IPS-20b (cell line): ENCODE results near the gene OGFOD2.

Experiments
- H3K27ac ChIP-seq: one replicate; pipeline ENCODE4 v1.5.1; 2013; ENCODE audit warnings: low read length
- H3K27me3 ChIP-seq: 2 replicates; pipeline ENCODE4 v1.6.1; 2013; ENCODE audit warnings: mild to moderate bottlenecking, low read length, inconsistent platforms; ENCODE audit not compliant: insufficient read depth
- H3K36me3 ChIP-seq: 2 replicates; pipeline ENCODE4 v1.6.1; 2013; ENCODE audit warnings: low read depth, mild to moderate bottlenecking, inconsistent platforms, low read length, moderate library complexity; ENCODE audit not compliant: insufficient read depth
- H3K4me1 ChIP-seq: 2 replicates; pipeline ENCODE4 v1.6.1; 2013; ENCODE audit warnings: mild to moderate bottlenecking, control low read depth, inconsistent platforms, low read length, moderate library complexity; ENCODE audit not compliant: insufficient read depth
- H3K4me3 ChIP-seq: 2 replicates; pipeline ENCODE4 v1.5.1; 2013; ENCODE audit warnings: mild to moderate bottlenecking, low read length, inconsistent platforms
- H3K9ac ChIP-seq: 2 replicates; pipeline ENCODE4 v1.6.1; 2013; ENCODE audit warnings: low read depth, mild to moderate bottlenecking, inconsistent platforms, low read length, moderate library complexity
- H3K9me3 ChIP-seq: 2 replicates; pipeline ENCODE4 v1.6.1; 2013; ENCODE audit warnings: mild to moderate bottlenecking, low read depth, low read length, inconsistent platforms; ENCODE audit not compliant: insufficient read depth

OGFOD2 gene

DNA sequence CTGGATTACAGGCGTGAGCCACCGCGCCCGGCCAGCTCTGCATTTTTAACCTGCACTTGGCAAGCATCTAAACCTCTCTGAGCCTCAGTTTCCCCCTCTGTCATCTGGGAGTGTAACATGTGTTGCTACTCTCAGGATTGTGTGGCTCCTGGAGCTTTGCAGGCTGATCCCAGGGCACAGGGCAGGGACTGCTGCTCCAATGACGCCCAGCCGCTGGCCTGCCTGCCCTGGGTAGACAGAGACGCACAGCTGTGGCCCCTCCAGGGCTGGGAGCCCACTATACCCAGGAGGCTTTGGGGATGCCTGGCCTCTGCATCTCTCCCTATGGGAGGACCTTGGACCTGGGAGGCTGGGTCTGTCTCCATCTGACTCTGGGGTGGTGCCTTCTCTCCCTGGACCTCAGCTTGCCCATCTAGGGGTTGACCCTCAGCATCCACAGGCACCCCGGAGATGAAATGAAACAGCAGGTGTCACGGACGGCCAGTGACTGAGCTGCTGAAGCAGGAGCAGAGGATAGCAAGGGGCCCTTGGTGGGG lies 19.2 kb downstream of the OGFOD2 start:
- Histone ChIP-seq H3K4me3 (no peak overlapping the region), H3K27ac (no peak overlapping the region), H3K27me3 (no peaks in the 10 kb centered on the region), H3K9ac (no peak overlapping the region), H3K4me1 (no peaks in the 10 kb centered on the region), H3K36me3 (no peaks in the 10 kb centered on the region), H3K9me3 (no peaks in the 10 kb centered on the region)

DNA sequence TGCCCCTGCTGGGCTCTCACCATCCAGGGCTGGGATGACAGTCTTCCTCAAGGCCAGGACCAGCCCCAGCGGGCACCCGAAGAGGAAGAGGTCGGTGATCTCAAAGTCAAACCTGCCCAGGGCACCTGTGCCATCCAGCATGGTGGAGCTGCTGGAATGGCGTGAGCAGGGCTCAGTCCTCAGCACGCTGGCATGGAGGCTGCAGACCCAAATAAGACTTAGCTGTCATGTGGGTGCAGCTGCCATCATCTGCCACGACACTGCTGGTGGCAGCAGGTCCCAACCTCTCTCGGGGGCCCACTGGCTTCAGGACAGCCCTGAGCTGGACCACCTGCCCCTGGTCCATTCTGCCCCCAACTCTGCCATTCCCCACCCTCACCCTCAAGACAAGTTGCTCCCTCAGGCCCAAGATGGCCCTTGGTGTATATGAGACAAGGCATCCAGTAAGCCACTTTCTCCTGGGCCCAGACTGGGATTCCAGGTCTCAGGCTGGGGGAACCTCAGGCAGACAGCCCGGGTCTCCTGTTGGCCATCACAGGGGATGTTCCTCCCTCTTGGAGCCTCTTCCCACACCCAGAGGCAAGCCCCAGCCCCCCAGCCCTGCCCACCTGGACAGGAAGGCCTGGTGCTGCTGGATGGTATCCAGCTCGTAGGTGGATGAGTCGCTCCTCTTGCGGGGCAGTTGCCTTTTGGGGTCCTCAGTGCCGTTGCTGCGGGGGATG lies 19.9 kb downstream of the OGFOD2 start:
- no peaks in the 10 kb centered on the region for H3K4me1 ChIP-seq
- H3K36me3 ChIP-seq, result no peaks in the 10 kb centered on the region
- no peaks in the 10 kb centered on the region for H3K27me3 ChIP-seq
- H3K9me3 ChIP-seq, result no peaks in the 10 kb centered on the region
- H3K9ac ChIP-seq, result no peak overlapping the region
- no peak overlapping the region for H3K4me3 ChIP-seq
- no peak overlapping the region for H3K27ac ChIP-seq

DNA sequence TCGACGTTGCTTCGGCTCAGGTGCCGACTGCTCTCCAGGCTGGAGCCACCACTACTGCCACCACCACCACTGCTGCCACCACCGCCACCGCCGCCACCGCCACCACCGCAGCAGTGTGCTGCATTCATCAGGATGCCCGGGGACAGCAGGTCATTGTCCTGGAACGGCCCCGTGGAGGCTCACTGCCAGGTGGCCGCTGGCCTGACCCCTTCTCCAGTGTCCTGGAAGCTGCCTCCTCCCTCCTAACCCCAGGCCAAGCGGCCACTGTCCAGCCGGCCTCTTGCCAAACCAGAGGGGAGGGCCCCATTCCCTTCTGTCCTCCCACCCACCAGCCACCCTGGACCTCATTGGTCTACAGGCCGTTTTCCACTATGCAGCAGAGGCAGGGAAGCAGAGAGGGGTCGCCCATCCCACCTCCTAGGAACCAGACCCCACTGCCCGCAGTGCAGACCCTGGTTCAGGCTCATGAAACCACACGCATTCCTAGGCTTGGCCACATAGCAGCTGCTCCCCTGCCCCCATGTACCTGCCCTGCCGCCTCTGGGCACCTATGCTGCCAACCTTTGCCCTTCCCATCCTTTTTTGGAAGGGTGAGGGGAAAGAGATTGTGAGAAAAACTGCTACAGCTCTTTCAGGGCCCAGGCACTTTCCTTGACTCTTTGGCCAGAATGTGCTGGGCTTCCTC lies 20.6 kb downstream of the OGFOD2 start:
- Histone ChIP-seq H3K4me1 (no peaks in the 10 kb centered on the region), H3K36me3 (no peaks in the 10 kb centered on the region), H3K9me3 (no peaks in the 10 kb centered on the region), H3K27me3 (no peaks in the 10 kb centered on the region), H3K27ac (no peak overlapping the region), H3K4me3 (no peak overlapping the region), H3K9ac (no peak overlapping the region)

DNA sequence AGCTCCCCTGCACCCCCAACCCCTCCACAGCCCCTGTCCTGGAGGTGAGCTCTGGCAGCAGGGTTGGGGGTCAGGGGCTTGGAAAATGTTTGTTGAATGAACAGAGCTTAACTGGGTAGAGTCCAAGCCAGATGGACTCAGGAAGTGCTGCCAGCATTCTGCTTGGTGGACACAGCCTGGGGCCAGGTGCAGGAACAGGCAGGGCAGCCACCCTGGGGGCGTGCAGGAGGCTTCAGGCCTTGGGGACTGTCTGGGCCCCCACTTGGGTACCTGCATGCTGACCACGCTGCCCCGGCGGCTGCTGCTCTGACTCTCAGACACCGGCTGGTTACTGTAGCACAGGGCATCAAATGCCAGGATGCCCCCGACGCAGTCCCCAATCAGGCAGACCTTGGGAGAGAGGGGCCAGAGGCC lies 21.2 kb downstream of the OGFOD2 start:
- no peak overlapping the region for H3K4me3 ChIP-seq
- H3K9me3 ChIP-seq, result no peaks in the 10 kb centered on the region
- H3K9ac ChIP-seq, result no peak overlapping the region
- no peaks in the 10 kb centered on the region for H3K27me3 ChIP-seq
- no peaks in the 10 kb centered on the region for H3K36me3 ChIP-seq
- no peaks in the 10 kb centered on the region for H3K4me1 ChIP-seq
- no peak overlapping the region for H3K27ac ChIP-seq

DNA sequence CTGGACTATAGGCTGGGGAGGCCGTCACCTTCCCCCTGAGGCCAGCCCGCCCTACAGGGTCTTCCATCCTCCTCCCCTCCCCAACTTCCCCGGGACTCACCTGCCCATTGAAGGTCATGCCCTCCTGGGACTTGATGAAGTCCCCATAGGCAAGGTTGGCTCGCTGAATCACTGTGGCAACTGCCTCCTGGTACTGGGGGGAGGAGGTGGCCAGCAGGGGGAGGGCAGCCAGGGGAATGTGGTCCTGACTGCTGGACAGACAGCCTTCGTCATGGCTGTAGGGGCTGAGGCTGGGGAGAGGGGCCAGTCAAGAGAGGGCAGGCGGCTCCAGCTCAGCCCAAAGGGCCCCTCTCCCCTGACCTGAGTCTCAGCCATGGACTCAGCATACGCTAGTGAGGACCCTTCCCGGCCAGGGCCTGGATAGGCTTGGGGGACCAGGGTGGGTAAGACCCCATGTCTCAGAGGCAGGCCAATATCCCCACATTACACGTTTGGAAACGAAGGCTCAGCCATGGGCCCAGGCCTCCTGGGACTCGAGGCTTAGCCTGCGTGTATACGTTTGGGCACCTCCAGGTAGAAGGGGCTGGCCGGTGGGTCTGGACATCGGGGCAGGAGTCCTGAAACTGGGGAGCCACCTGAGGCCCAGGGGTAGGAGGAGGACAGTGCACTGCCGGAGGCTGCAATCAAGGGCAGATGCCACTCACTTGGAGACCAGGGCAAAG lies 21.7 kb downstream of the OGFOD2 start:
- H3K36me3 ChIP-seq, result no peaks in the 10 kb centered on the region
- no peak overlapping the region; the same call in 1 of the 2 replicates for H3K9ac ChIP-seq
- H3K9me3 ChIP-seq, result no peaks in the 10 kb centered on the region
- no peaks in the 10 kb centered on the region for H3K27me3 ChIP-seq
- no peak overlapping the region for H3K4me3 ChIP-seq
- no peaks in the 10 kb centered on the region for H3K4me1 ChIP-seq
- no peak overlapping the region for H3K27ac ChIP-seq

DNA sequence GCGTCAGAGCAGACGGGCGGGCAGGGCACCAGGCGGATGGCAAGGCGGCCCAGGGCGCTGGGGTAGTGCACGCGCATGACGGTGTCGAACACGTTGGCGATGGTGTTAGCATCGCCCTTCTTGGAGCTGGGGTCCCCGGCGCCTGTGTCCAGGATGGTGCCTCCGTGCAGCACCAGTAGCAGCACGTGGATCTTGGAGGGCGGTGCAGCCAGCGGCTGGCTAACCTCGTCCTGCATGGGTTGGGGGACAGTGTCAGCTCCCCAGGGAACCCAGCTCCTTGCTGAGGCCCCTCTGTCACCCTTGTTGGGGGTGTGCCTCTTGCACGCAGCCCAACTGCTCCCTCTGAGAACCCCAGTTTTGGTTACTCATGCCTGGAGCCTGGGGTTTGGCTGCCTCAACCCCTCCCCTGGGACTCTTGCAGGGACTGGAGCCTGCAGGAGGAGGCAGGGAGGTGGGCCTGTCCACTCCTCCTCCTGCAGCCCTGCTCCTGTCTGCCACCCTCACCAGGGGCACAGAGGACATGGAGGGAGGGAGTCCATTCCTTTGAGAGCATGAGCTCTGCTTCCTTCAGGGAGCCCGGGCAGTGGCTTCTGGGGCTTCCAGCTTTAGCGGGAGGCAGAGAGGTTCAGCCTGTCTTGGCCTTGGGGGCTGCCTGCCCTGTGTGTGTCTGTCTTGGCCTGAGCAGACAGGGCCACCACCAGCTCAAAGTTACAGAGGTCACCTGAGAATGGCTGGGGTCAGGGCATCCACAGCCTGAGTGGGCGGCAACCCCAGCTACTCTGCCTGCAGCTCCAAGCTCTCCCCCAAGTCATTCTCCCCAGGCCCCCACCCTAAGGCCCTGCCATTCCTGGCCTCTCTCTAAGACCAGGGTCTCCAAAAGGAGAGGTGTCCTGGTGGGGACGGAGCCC lies 22.6 kb downstream of the OGFOD2 start:
- no peaks in the 10 kb centered on the region for H3K27me3 ChIP-seq
- H3K4me3 ChIP-seq, result no peak overlapping the region
- H3K36me3 ChIP-seq, result no peaks in the 10 kb centered on the region
- no peaks in the 10 kb centered on the region for H3K9me3 ChIP-seq
- no peaks in the 10 kb centered on the region for H3K4me1 ChIP-seq
- no peak overlapping the region for H3K9ac ChIP-seq
- H3K27ac ChIP-seq, result no peak overlapping the region

DNA sequence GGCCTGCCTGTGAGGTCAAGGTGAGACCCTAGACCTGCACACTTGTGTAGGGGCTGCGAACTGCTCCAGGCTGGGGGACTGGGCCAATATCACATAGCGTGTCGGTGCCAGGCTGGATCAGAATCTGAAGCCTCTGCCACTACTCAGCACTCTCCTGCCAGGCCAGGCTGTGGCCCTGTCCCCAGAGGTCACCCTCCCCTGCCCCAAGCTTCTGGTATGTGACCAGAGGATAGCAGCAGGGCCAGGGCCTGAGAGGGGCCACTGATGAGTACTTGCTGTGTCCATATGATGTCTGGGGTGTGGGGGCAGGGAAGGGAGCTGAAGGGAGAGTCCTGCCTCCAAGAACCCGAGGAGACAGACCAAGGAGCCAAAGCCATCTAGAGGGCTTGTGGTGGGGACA lies 23.3 kb downstream of the OGFOD2 start:
- Histone ChIP-seq H3K9ac (no peak overlapping the region), H3K36me3 (no peaks in the 10 kb centered on the region), H3K4me1 (no peaks in the 10 kb centered on the region), H3K9me3 (no peaks in the 10 kb centered on the region), H3K4me3 (no peak overlapping the region), H3K27ac (no peak overlapping the region), H3K27me3 (no peaks in the 10 kb centered on the region)

DNA sequence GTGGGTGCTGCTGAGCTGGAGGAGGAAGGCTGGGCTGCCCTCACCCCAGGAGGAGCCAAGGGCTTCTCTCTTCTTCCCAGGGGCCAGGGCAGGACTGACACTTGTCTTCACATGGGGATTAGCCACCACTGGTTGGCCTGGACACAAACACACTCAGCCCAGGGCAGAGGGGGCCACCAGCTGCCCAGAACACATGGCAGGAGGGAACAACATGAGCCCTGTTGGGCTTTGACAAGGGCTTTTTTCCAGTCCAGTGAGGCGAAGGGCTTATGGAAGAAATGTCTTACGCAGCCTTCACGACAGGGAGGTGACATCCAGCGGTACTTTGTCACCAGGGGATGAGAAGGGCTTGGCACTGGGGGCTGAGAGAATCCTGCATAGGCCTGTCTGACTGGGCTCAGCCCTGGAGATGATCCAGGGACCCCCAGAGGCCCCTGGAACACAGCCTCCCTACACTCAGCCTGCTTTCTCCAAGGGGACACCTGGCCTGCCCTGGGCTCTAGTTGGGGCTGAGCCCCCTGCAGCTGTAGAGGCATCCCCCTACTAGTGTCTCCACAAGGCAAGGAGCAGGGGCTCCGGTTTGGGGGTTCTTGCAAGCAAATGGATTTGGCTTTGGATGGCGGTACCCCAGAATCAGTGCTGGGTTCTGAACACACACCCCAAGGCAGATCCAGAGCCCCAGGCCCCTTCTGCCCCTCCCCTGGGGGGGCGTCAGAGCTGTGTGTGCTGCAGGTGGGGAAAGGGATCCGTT lies 24.3 kb downstream of the OGFOD2 start:
- H3K27ac ChIP-seq, result no peak overlapping the region
- no peaks in the 10 kb centered on the region for H3K4me1 ChIP-seq
- H3K36me3 ChIP-seq, result no peaks in the 10 kb centered on the region
- no peak overlapping the region for H3K9ac ChIP-seq
- H3K9me3 ChIP-seq, result no peaks in the 10 kb centered on the region
- no peak overlapping the region for H3K4me3 ChIP-seq
- no peaks in the 10 kb centered on the region for H3K27me3 ChIP-seq

DNA sequence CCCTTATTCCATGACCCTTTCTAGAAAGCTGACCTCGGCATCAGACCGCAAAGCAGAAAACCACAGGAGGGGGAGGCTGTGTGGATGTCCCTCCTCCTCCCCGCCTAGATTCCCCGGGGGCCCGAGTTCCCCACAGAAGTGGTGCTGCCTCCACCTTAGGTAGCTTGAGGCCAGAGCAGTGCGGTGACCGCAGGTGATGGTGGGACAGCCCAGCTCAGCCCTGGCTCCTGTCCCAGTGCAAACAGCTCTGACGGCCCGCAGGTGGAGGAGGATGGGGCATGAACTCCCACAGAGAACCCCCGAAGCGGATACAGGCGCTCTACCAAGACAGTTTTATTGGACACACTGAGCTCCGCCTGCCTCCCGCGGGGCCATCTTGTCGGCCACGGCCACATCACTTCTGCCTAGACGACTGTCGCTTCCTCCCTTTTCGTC lies 25.0 kb downstream of the OGFOD2 start:
- H3K27me3 ChIP-seq, result no peaks in the 10 kb centered on the region
- H3K4me3 ChIP-seq, result no peak overlapping the region
- H3K9me3 ChIP-seq, result no peaks in the 10 kb centered on the region
- no peaks in the 10 kb centered on the region for H3K36me3 ChIP-seq
- no peaks in the 10 kb centered on the region for H3K4me1 ChIP-seq
- no peak overlapping the region for H3K27ac ChIP-seq
- no peak overlapping the region for H3K9ac ChIP-seq

DNA sequence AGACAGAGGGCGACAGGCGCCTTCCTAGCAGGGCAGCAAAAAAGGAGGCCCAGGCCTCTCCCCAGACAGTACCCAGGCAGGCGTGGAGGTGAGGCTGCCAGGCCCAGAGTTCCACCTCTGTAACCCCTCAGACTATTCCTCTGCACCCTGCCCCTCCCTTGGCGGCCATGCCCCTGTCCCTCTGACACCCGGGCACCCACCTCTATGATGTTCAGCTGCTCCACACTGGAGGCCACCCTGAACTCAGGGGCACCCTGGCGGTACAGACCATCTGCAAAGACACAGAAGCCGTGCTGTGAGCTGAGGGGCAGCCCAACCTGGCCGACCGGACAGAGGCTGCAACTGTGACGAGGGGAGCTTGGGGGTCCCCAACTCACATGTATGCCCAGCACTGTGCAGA lies 25.5 kb downstream of the OGFOD2 start:
- Histone ChIP-seq H3K27ac (no peak overlapping the region), H3K9me3 (no peaks in the 10 kb centered on the region), H3K9ac (no peak overlapping the region), H3K4me1 (no peaks in the 10 kb centered on the region), H3K36me3 (no peaks in the 10 kb centered on the region), H3K27me3 (no peaks in the 10 kb centered on the region), H3K4me3 (no peak overlapping the region)
